A673 (cell line): ENCODE measurements around the gene BCL2.

Source experiments
- CTCF ChIP-seq: fragments of 300-800, 200-600 bp; sonication (generic); conservative IDR thresholded peaks from 2 replicates; pipeline ENCODE4 v1.5.1; 2017; ENCODE audit warnings: low read depth, mild to moderate bottlenecking, antibody characterized with exemption, low read length, moderate library complexity, mixed read lengths
- EZH2 ChIP-seq: fragments of 200-600 bp; sonication (generic); IDR thresholded peaks from 2 replicates; pipeline ENCODE4 v1.6.1; 2017; ENCODE audit warnings: borderline replicate concordance, low read depth, mild to moderate bottlenecking, mixed read lengths, antibody characterized with exemption, low read length; ENCODE audit not compliant: poor library complexity, severe bottlenecking

GRCh38 chr18:63365876-63366212 lies 46.3 kb upstream of the BCL2 start:
- no peak for TF ChIP-seq CTCF
- TF ChIP-seq EZH2, result no peak
